Choroid plexus epithelial cell (primary cell): ENCODE results near the gene ATF2.
A peak's percentile ranks its signal among the peaks of the same experiment; 100 is the strongest.

Experiments
- DNase-seq: peaks from one replicate; pipeline ENCODE4 v3.0.0-alpha.2; 2010; ENCODE audit warnings: low read depth
- H3K4me3 ChIP-seq: 2 replicates; pipeline ENCODE4 v1.5.1; 2011; ENCODE audit warnings: low read depth, mild to moderate bottlenecking, control low read depth, low read length, moderate library complexity
- TF ChIP-seq, protein P1 (sequence below): conservative IDR thresholded peaks from 2 replicates; pipeline ENCODE4 v1.5.1; 2011; ENCODE audit warnings: low read depth, mild to moderate bottlenecking, control low read depth, inconsistent platforms, low read length, moderate library complexity

Gene ATF2

DNA sequence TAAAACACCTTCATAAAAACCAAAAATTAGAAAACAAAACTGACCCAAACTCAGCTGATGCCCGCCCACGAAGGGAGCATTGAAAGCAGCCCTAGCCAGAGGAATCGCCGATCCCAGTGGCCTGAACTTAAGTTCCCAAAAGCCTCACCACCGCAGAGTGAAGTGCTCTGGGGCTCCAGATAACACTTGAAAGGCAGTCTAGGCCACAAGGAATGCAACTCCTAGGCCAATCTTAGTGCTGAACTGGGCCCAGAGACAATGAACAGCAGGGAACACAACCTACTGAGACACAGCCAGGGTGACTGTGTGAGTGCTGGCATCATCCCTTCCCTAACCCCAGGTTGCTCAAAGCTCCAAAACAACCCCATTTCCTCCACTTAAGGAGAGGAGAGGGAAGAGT lies 103.2 kb downstream of the ATF2 start:
- H3K4me3 ChIP-seq = no peak overlapping the region
- TF ChIP-seq, protein P1, sequence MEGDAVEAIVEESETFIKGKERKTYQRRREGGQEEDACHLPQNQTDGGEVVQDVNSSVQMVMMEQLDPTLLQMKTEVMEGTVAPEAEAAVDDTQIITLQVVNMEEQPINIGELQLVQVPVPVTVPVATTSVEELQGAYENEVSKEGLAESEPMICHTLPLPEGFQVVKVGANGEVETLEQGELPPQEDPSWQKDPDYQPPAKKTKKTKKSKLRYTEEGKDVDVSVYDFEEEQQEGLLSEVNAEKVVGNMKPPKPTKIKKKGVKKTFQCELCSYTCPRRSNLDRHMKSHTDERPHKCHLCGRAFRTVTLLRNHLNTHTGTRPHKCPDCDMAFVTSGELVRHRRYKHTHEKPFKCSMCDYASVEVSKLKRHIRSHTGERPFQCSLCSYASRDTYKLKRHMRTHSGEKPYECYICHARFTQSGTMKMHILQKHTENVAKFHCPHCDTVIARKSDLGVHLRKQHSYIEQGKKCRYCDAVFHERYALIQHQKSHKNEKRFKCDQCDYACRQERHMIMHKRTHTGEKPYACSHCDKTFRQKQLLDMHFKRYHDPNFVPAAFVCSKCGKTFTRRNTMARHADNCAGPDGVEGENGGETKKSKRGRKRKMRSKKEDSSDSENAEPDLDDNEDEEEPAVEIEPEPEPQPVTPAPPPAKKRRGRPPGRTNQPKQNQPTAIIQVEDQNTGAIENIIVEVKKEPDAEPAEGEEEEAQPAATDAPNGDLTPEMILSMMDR = no peak
- no peak for DNase-seq

DNA sequence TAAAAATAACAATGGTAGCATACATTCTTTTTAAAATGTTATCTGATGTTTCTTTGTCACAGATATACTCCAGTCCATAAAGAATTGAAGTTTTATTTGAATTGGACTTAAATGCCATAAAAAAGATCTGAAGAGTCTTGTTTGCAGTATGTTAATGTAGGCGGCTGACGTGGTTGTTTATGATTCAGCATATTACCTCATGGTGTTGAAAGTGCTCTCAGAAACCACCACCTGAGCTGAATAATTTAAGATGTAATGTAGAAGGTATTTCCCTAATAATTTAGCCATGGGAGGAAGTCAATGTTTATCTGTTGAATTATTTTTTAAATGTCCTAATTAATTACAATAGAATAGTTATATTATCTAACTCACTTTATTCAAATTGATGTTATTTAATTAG lies 104.3 kb downstream of the ATF2 start:
- DNase-seq = peak; percentile 15
- TF ChIP-seq, protein P1 = no peak
- H3K4me3 ChIP-seq = no peak overlapping the region

DNA sequence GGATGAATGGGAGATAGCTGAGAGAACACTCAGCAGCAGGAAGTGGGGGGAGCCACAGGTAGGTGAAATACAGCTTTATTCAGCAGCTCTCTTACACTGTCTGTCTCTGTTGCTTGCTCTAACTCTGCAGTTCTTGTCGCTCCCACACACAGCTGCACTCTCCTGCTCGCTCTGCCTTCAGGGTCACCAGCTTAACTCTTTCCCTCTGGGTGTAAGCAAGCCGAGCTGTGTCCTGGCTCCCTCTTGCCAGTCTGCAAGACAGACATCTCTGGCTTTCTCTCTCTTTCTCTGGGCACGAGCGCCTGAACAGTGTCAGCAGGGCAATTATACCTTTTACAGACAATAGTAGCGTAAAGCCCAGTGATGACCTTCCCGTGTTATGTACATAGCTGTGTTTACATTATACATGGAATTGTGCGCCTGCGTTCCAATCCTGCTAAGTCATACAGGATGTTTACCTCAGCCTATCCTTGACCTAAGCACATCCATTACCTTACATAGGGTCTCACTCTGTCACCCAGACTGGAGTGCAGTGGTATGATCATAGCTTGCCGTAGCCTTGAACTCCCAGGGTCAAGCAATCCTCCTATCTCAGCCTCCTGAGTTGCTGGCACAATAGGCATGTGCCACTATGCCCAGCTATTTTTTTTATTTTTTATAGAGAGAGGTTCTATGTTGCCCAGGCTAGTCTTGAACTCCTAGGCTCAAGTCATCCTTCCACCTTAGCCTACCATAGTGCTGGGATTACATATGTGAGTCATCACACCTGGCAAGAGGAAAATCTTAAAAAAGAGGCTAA lies 105.0 kb downstream of the ATF2 start:
- DNase-seq = no peak
- TF ChIP-seq, protein P1 = no peak
- no peak overlapping the region for H3K4me3 ChIP-seq

DNA sequence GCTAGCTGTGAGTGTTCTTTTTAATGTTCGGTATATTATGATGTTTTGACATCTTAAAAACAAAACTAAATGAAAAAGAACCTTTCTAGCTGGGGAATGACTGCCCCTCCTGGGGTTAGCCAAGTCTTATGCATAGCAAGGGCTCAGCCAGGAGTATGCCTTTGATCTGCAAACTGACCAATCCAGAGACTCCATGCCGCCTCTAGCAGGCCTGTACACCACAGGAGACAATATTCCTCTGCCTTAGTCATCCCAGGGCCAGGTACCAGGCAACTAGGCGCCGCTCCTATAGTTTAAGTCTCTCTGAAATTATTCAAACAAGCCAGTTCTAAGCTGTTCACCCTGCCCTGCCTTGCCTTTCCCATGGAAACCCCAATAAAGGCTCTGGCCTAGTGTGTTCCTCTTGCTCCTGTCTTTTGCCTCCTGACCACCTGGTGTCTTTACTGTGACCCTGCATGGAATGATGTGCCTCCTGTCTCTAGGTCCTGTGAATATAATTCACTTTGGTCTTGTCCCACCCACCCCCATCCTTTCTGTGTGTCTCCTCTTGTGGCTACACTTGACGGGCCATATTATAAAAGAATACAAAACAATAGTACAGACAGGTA lies 110.8 kb downstream of the ATF2 start:
- TF ChIP-seq, protein P1 = no peak
- peak; percentile 71 for DNase-seq
- no peak overlapping the region for H3K4me3 ChIP-seq

DNA sequence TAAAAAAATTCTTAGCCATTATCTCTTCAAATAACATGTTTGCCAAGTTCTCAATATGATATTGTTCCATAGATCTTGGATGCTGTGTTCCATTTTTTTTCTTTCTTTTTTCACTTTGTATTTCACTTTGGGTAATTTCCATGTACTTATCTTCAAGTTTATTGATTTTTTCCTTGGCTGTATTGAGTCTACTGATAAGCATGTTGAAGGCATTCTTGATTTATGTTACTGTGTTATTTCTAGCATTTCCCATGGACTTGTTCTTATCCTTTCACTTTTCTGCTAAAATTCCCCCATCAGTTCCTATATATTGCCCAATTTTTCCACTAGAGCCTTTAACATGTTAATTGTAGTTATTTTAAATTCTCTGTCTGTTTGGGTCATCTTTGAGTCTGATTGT lies 112.0 kb downstream of the ATF2 start:
- no peak overlapping the region for H3K4me3 ChIP-seq
- no peak for DNase-seq
- TF ChIP-seq, protein P1 = no peak

DNA sequence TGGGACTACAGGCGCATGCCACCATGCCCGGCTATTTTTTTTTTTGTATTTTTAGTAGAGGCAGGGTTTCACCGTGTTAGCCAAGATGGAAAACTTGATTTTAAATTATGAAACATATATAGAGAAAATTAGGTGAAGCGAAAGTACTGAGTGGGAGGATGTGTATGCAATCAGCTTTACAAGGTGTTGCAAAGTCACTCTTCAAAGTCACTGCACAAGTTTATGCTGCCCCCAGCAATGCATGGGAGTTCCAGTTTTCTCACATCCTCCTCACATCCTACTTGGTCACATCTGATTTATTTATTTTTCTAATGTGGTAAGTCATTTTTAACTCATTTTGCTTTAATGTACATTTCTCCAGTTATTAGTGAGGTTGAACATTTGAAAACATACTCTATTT lies 113.7 kb downstream of the ATF2 start:
- DNase-seq = no peak
- TF ChIP-seq, protein P1 = no peak
- no peak overlapping the region for H3K4me3 ChIP-seq

DNA sequence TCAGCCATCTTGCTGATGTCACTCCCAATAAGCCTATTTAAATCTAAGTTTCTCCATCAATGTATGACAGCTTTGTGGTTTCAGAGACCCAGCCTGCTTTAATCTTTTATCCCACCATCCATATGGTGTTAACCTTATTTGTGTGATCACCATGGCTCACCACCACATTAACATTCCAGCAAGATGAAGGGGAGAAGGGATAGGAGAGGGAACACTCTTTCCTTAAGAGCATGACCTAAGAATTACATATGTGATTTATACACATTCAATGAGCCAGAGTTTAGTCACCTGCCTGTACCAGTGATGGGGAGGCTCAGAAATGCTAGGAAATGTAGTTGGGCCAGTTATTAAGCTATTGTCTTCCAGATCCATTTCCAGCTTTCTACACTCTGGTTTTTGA lies 118.3 kb downstream of the ATF2 start:
- no peak for DNase-seq
- TF ChIP-seq, protein P1 = no peak
- H3K4me3 ChIP-seq = no peak overlapping the region
